B cell (primary cell): ENCODE data around the gene ADAMTSL5. TPM values are rescaled to one million over a fixed set of nuclear protein-coding genes. Genes with fewer than 3 reads are reported as not detected.

ENCODE experiments used
- ATAC-seq: fragments of 200-7000 bp; cut with Tn5 transposase; one replicate; pipeline ENCODE4 v1.10.0; 2021; ENCODE audit warnings: low read depth, mild to moderate bottlenecking, moderate number of reproducible peaks, moderate library complexity
- CTCF ChIA-PET: fragments of 350-600 bp; sonication (Branson Sonifier 250); formaldehyde crosslinking; loops from one replicate; lab custom pipeline; 2021; ENCODE audit warnings: antibody characterized with exemption, inconsistent platforms; lab: Charles Lee
- POLR2A ChIA-PET: fragments of 350-600 bp; sonication (Branson Sonifier 250); formaldehyde crosslinking; loops from one replicate; lab custom pipeline; 2021; ENCODE audit warnings: antibody characterized with exemption; lab: Charles Lee
- DNase-seq: peaks from one replicate; pipeline ENCODE4 v3.0.0; 2013
- H2AFZ ChIP-seq: 2 replicates; pipeline ENCODE4 v1.6.1; 2012; ENCODE audit warnings: mild to moderate bottlenecking, low read depth, low read length; ENCODE audit not compliant: insufficient read depth, poor library complexity, severe bottlenecking
- H3K27ac ChIP-seq, 2 donors: 1 replicate in 1 of 2; 2 replicates in 1 of 2; pipeline ENCODE4 v1.5.1; 2012 to 2013; ENCODE audit warnings: low read length in 2 of 2, mild to moderate bottlenecking in 2 of 2, moderate library complexity in 1 of 2
- H3K27me3 ChIP-seq, 4 experiments: fragments of 200-600 bp in 1 of 4; sonication (generic) in 1 of 4; replicated peaks in 1 of 4; 1 replicate in 2 of 4; 2 replicates in 2 of 4; pipeline versions ENCODE4 v1.6.1 to v1.7.0; 2013 to 2016; ENCODE audit warnings: low read length in 3 of 4, mild to moderate bottlenecking in 2 of 4, mixed read lengths in 1 of 4, moderate library complexity in 1 of 4; ENCODE audit not compliant: insufficient read depth in 4 of 4, control insufficient read depth in 3 of 4; ENCODE audit errors: control extremely low read depth in 1 of 4
- H3K36me3 ChIP-seq, 2 experiments: replicated peaks in 1 of 2; 1 replicate in 1 of 2; 2 replicates in 1 of 2; pipeline versions ENCODE4 v1.6.1 to v1.7.1; 2013; ENCODE audit warnings: low read length in 1 of 2; ENCODE audit not compliant: insufficient read depth in 2 of 2, control insufficient read depth in 1 of 2; ENCODE audit errors: control extremely low read depth in 1 of 2, extremely low read depth in 1 of 2
- H3K4me1 ChIP-seq, 2 donors: fragments of 200-600 bp in 1 of 2; sonication (generic) in 1 of 2; 1 replicate in 1 of 2; 2 replicates in 1 of 2; pipeline versions ENCODE4 v1.5.1 to v1.6.1; 2013 to 2017; ENCODE audit warnings: low read length in 2 of 2; ENCODE audit not compliant: control insufficient read depth in 2 of 2, insufficient read depth in 2 of 2
- H3K4me2 ChIP-seq: replicated peaks from 2 replicates; pipeline ENCODE3; 2012; ENCODE audit warnings: mild to moderate bottlenecking, low read depth, low read length; ENCODE audit not compliant: poor library complexity, severe bottlenecking
- H3K4me3 ChIP-seq, 5 experiments: fragments of 200-600 bp in 1 of 5; sonication (generic) in 1 of 5; 1 replicate in 3 of 5; 2 replicates in 2 of 5; pipeline versions ENCODE4 v1.5.1 to v1.7.0; 2011 to 2016; ENCODE audit warnings: low read length in 4 of 5, mild to moderate bottlenecking in 4 of 5, low read depth in 2 of 5, control low read depth in 1 of 5, moderate library complexity in 1 of 5; ENCODE audit not compliant: insufficient read depth in 1 of 5; ENCODE audit errors: control extremely low read depth in 1 of 5, extremely low read depth in 1 of 5
- H3K79me2 ChIP-seq: fragments of 200-600 bp; sonication (generic); one replicate; pipeline ENCODE4 v1.6.0; 2016; ENCODE audit warnings: low read length; ENCODE audit not compliant: control insufficient read depth, insufficient read depth
- H3K9ac ChIP-seq: fragments of 200-600 bp; sonication (generic); 2 replicates; pipeline ENCODE4 v1.6.1; 2017; ENCODE audit warnings: mild to moderate bottlenecking, low read length, moderate library complexity
- H3K9me3 ChIP-seq, 3 donors: one replicate each; pipeline versions ENCODE4 v1.6.1 to v1.7.1; 2013; ENCODE audit warnings: low read length in 2 of 3; ENCODE audit not compliant: control insufficient read depth in 2 of 3, insufficient read depth in 1 of 3; ENCODE audit errors: control extremely low read depth in 1 of 3
- H4K20me1 ChIP-seq: 2 replicates; pipeline ENCODE4 v1.6.0; 2012; ENCODE audit warnings: mild to moderate bottlenecking, low read length; ENCODE audit not compliant: insufficient read depth, control insufficient read depth, poor library complexity, severe bottlenecking
- H3K27ac Mint-ChIP-seq: one replicate; pipeline ENCODE4 v1.8.0; 2021; ENCODE audit warnings: mixed read lengths
- H3K27me3 Mint-ChIP-seq: one replicate; pipeline ENCODE4 v1.8.0; 2021; ENCODE audit warnings: mixed read lengths
- H3K4me1 Mint-ChIP-seq: one replicate; pipeline ENCODE4 v1.8.0; 2021; ENCODE audit warnings: mixed read lengths
- H3K4me3 Mint-ChIP-seq: one replicate; pipeline ENCODE4 v1.8.0; 2021; ENCODE audit warnings: mixed read lengths
- H3K9me3 Mint-ChIP-seq: one replicate; pipeline ENCODE4 v1.8.0; 2022; ENCODE audit warnings: mixed read lengths; ENCODE audit not compliant: insufficient read depth
- EZH2 ChIP-seq: IDR thresholded peaks from 2 replicates; pipeline ENCODE4 v1.6.1; 2012; ENCODE audit warnings: borderline replicate concordance, low read depth, mild to moderate bottlenecking, moderate library complexity, low read length; ENCODE audit not compliant: insufficient read depth, poor library complexity, severe bottlenecking
- WGBS: methylation state at CpG from one replicate; pipeline ENCODE4 v1.1.5; 2013; ENCODE audit warnings: missing lambda C conversion rate; ENCODE audit not compliant: insufficient coverage; 5-methylcytosine and 5-hydroxymethylcytosine counted together
- intact Hi-C: fragments of 100-400 bp; cut with micrococcal nuclease; formaldehyde crosslinking; loops from one replicate; pipeline ENCODE4 v1.10.0; 2022
- polyA plus RNA-seq: library from polyadenylated mRNA; depleted of rRNA; stranded (reverse); fragments of >200 nt; gene quantifications from 2 replicates; pipeline ENCODE4 v1.2.3, GENCODE V29; 2012
- total RNA-seq, 2 donors: library from RNA; stranded (reverse); fragments of 120-200 nt in 1 of 2; gene quantifications; 1 replicate in 1 of 2; 2 replicates in 1 of 2; pipeline versions ENCODE4 v1.2.3 to v1.2.4, GENCODE V29; 2013 to 2022
- TF ChIP-seq, protein P1 (sequence below): fragments of 200-600 bp; IDR thresholded peaks from one replicate; pipeline ENCODE4 v1.8.0; 2022; ENCODE audit warnings: antibody characterized with exemption, mild to moderate bottlenecking

Gene ADAMTSL5
- total and polyA plus RNA-seq, 2 donors (not counting 1 experiment from before 2014, with no cell fraction given): 0.09 TPM; not detected in 1

DNA sequence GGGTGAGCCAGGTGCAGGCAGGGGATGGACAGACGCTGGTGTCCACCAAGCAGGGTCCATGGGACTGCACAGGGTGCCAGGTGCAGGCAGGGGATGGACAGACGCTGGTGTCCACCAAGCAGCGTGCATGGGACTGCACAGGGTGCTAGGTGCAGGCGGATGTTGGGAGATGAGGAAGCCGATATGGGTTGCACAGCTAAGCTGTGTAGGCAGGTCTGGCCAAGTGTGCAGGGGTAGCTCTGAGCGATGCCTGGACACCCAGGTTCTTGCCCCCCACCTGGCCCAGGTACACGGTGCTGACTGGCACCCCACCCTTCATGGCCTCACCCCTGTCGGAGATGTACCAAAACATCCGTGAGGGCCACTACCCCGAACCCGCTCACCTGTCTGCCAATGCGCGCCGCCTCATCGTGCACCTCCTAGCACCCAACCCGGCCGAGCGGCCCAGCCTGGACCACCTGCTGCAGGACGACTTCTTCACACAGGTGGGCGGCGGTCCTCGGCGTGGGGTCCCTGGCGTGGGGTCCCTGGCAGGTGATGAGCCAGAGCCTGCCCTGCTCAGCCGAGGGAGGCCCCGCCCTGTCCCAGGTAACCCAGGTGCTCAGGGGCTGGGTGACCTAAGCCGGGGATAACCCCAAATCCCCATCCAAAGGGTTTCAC is 15.0 kb upstream of the ADAMTSL5 start:
- no peaks in the 10 kb centered on the region for H4K20me1 ChIP-seq
- peaks cover 0 to 34% (median 14%) of the 10 kb centered on the region in 4 experiments for H3K27me3 ChIP-seq
- H3K9ac ChIP-seq: no peak overlapping the region
- H3K4me1 ChIP-seq: peaks cover 3 to 8% of the 10 kb centered on the region in 2 donors
- H3K27ac ChIP-seq: no peak overlapping the region
- H3K9me3 ChIP-seq: peaks cover 0 to 7% (median 0%) of the 10 kb centered on the region in 3 donors
- POLR2A ChIA-PET: no interaction called here
- DNase-seq (no peak), ATAC-seq (no peak)
- H3K36me3 ChIP-seq: no peaks in the 10 kb centered on the region
- no peaks in the 10 kb centered on the region for H3K9me3 Mint-ChIP-seq
- intact Hi-C loops: no loop called here
- peaks cover 7% of the 10 kb centered on the region for H3K4me1 Mint-ChIP-seq
- H3K4me3 ChIP-seq: no peak overlapping the region
- H2AFZ ChIP-seq: no peak overlapping the region
- no peak overlapping the region for H3K4me2 ChIP-seq
- WGBS: 86% methylated on average over 26 of the region's 27 CpGs
- H3K79me2 ChIP-seq: no peaks in the 10 kb centered on the region
- H3K4me3 Mint-ChIP-seq: no peak overlapping the region
- CTCF ChIA-PET: no interaction called here
- H3K27ac Mint-ChIP-seq: no peak overlapping the region
- no peak for TF ChIP-seq EZH2
- TF ChIP-seq, protein P1, sequence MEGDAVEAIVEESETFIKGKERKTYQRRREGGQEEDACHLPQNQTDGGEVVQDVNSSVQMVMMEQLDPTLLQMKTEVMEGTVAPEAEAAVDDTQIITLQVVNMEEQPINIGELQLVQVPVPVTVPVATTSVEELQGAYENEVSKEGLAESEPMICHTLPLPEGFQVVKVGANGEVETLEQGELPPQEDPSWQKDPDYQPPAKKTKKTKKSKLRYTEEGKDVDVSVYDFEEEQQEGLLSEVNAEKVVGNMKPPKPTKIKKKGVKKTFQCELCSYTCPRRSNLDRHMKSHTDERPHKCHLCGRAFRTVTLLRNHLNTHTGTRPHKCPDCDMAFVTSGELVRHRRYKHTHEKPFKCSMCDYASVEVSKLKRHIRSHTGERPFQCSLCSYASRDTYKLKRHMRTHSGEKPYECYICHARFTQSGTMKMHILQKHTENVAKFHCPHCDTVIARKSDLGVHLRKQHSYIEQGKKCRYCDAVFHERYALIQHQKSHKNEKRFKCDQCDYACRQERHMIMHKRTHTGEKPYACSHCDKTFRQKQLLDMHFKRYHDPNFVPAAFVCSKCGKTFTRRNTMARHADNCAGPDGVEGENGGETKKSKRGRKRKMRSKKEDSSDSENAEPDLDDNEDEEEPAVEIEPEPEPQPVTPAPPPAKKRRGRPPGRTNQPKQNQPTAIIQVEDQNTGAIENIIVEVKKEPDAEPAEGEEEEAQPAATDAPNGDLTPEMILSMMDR: no peak
- H3K27me3 Mint-ChIP-seq: peaks cover 43% of the 10 kb centered on the region

DNA sequence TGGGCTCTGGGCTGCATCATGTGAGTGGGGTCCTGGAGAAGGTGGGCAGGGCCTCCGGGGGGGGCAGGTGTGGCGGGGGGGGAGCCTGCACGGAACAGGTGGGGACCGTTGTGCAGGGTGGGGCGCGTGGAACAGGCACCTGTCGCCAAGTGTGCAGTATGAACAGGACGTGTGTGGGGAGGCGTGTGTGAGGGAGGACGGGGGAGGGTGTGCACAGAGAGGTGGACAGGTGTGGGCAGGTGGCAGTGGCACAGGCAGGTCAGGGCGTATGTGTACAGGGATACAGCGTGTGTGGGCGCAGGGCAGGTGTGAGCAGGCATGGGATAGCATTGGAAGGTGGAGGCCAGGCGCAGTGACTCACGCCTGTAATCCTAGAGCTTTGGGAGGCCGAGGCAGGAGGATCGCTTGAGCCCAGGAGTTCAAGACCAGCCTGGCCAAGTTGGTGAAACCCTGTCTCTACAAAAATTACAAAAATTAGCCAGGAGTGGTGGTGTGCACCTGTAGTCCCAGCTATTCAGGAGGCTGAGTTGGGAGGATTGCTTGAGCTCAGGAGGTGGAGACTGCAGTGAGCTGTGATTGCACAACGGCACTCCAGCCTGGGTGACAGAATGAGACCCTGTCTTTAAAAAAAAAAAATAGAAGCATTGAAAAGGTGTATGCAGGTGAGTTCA is 14.3 kb upstream of the ADAMTSL5 start:
- H3K9me3 ChIP-seq: peaks cover 0 to 7% (median 0%) of the 10 kb centered on the region in 3 donors

More for the DNA sequence above, 14.3 kb upstream of the ADAMTSL5 start:
- H3K36me3 ChIP-seq: no peaks in the 10 kb centered on the region
- peaks cover 0 to 36% (median 14%) of the 10 kb centered on the region in 4 experiments for H3K27me3 ChIP-seq
- TF ChIP-seq, protein P1: no peak
- no peak for TF ChIP-seq EZH2
- no peak overlapping the region for H3K4me3 Mint-ChIP-seq
- H4K20me1 ChIP-seq: no peaks in the 10 kb centered on the region
- 82% methylated on average over 17 of the region's 18 CpGs for WGBS
- ChIA-PET CTCF (no interaction called here), POLR2A (no interaction called here)
- intact Hi-C loops: no loop called here
- H3K27ac ChIP-seq: no peak overlapping the region
- no peaks in the 10 kb centered on the region for H3K9me3 Mint-ChIP-seq
- DNase-seq (no peak), ATAC-seq (no peak)
- no peak overlapping the region for H3K4me3 ChIP-seq
- H3K27ac Mint-ChIP-seq: no peak overlapping the region
- peaks cover 7% of the 10 kb centered on the region for H3K4me1 Mint-ChIP-seq
- H3K79me2 ChIP-seq: no peaks in the 10 kb centered on the region
- H3K27me3 Mint-ChIP-seq: peaks cover 43% of the 10 kb centered on the region
- no peak overlapping the region for H3K9ac ChIP-seq
- H2AFZ ChIP-seq: no peak overlapping the region
- H3K4me2 ChIP-seq: no peak overlapping the region
- H3K4me1 ChIP-seq: peaks cover 3 to 8% of the 10 kb centered on the region in 2 donors
